SK-N-SH (cell line): ENCODE data around the gene MIDN. TPM values are rescaled to one million over a fixed set of nuclear protein-coding genes. Genes with fewer than 3 reads are reported as not detected.

Experiments used
- EZH2phosphoT487 ChIP-seq: fragments of 200-600 bp; sonication (generic); IDR thresholded peaks from 2 replicates; pipeline ENCODE4 v1.6.1; 2017; ENCODE audit warnings: low read depth, mixed run types, mild to moderate bottlenecking, antibody characterized with exemption, moderate library complexity, borderline replicate concordance
- FOSL2 ChIP-seq: IDR thresholded peaks from 2 replicates; pipeline ENCODE4 v1.4.0; 2012; ENCODE audit warnings: low read depth, mild to moderate bottlenecking, moderate library complexity, borderline replicate concordance
- FOXJ3 ChIP-seq: sonication (generic); formaldehyde crosslinking; IDR thresholded peaks from 2 replicates; pipeline ENCODE4 v1.5.1; 2020; ENCODE audit warnings: mild to moderate bottlenecking, missing genetic modification reagents
- FOXM1 ChIP-seq: IDR thresholded peaks from 2 replicates; pipeline ENCODE4 v1.4.0; 2012; ENCODE audit warnings: low read depth, mild to moderate bottlenecking
- GABPA ChIP-seq: IDR thresholded peaks from 2 replicates; pipeline ENCODE4 v1.4.0; 2012; ENCODE audit warnings: low read depth, mild to moderate bottlenecking
- JUND ChIP-seq: IDR thresholded peaks from 2 replicates; pipeline ENCODE4 v1.4.0; 2012
- MEF2A ChIP-seq: IDR thresholded peaks from 2 replicates; pipeline ENCODE4 v1.4.0; 2012; ENCODE audit warnings: low read depth, borderline replicate concordance
- NRF1 ChIP-seq: IDR thresholded peaks from 2 replicates; pipeline ENCODE4 v1.6.1; 2012; ENCODE audit warnings: low read depth, mild to moderate bottlenecking, low read length
- POLR2AphosphoS5 ChIP-seq: IDR thresholded peaks from 2 replicates; pipeline ENCODE4 v1.6.1; 2012; ENCODE audit warnings: low read depth, low read length
- RAD21 ChIP-seq: IDR thresholded peaks from 2 replicates; pipeline ENCODE4 v1.6.1; 2012; ENCODE audit warnings: mild to moderate bottlenecking, low read length
- RCOR1 ChIP-seq: fragments of 150-350 bp; IDR thresholded peaks from 2 replicates; pipeline ENCODE4 v1.6.1; 2017; ENCODE audit warnings: antibody characterized with exemption, low read length
- RXRA ChIP-seq: IDR thresholded peaks from 2 replicates; pipeline ENCODE4 v1.4.0; 2012; ENCODE audit warnings: low read depth, mild to moderate bottlenecking, borderline replicate concordance
- TAF1 ChIP-seq: IDR thresholded peaks from 2 replicates; pipeline ENCODE4 v1.6.1; 2012; ENCODE audit warnings: low read depth, mild to moderate bottlenecking, low read length, moderate library complexity, borderline replicate concordance
- TCF12 ChIP-seq: IDR thresholded peaks from 2 replicates; pipeline ENCODE4 v1.4.0; 2012
- YY1 ChIP-seq: IDR thresholded peaks from 2 replicates; pipeline ENCODE4 v1.4.0; 2012; ENCODE audit warnings: low read depth, mild to moderate bottlenecking
- polyA plus RNA-seq, 3 experiments: library from polyadenylated mRNA; depleted of rRNA; stranded (reverse); fragments of >200 nt; gene quantifications; 2 replicates each; pipeline ENCODE4 v1.2.3, GENCODE V29; 2012
- TF ChIP-seq, protein P1 (sequence below): IDR thresholded peaks from 2 replicates; pipeline ENCODE4 v1.6.1; 2012; ENCODE audit warnings: mild to moderate bottlenecking, low read depth, low read length, moderate library complexity
- TF ChIP-seq, protein P2 (sequence below): IDR thresholded peaks from 2 replicates; pipeline ENCODE4 v1.4.0; 2012; ENCODE audit warnings: low read depth, borderline replicate concordance
- TF ChIP-seq, protein P3 (sequence below): fragments of 200-600 bp; sonication (generic); IDR thresholded peaks from 2 replicates; pipeline ENCODE4 v1.6.1; 2017; ENCODE audit warnings: antibody characterized with exemption, mild to moderate bottlenecking, moderate library complexity
- TF ChIP-seq, protein P4 (sequence below): fragments of 150-350 bp; IDR thresholded peaks from 2 replicates; pipeline ENCODE4 v1.6.1; 2016; ENCODE audit warnings: mild to moderate bottlenecking, low read depth, low read length
- TF ChIP-seq, protein P5 (sequence below): IDR thresholded peaks from 2 replicates; pipeline ENCODE4 v1.4.0; 2012; ENCODE audit warnings: low read depth, borderline replicate concordance

MIDN gene
- polyA plus RNA-seq, 1 of the 3 experiments (the other 2 are of a cell fraction) = 13.9 TPM

DNA sequence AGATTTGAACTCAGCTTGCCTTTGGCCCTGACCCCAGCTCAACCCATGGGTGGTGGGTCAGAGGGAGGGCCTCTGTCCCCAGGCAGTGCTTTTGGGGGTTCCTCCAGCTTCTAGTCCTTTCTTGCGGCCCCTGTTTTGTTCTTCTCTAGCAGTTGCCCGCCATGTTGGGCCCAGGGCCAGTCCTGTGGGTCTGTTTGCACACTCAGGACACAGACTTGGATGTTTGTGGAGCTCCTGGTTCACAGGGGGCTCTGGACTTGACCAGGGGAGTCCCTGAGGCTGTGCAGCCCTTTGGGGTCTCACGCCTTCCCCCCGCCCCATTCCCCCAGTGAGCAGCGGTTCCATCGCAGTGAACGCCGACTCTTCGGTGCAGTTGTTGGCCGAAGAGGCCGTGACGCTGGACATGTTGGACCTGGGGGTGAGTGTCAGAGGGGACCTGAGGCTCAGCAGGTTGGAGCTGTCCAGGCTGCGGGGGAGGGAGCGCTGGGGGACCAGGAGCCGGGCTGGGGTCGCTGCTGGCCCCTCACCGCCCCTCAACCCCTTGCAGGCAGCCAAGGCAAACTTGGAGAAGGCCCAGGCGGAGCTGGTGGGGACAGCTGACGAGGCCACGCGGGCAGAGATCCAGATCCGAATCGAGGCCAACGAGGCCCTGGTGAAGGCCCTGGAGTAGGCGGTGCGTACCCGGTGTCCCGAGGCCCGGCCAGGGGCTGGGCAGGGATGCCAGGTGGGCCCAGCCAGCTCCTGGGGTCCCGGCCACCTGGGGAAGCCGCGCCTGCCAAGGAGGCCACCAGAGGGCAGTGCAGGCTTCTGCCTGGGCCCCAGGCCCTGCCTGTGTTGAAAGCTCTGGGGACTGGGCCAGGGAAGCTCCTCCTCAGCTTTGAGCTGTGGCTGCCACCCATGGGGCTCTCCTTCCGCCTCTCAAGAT lies 4.4 kb upstream of the MIDN start (continued):
- TF ChIP-seq, protein P1, sequence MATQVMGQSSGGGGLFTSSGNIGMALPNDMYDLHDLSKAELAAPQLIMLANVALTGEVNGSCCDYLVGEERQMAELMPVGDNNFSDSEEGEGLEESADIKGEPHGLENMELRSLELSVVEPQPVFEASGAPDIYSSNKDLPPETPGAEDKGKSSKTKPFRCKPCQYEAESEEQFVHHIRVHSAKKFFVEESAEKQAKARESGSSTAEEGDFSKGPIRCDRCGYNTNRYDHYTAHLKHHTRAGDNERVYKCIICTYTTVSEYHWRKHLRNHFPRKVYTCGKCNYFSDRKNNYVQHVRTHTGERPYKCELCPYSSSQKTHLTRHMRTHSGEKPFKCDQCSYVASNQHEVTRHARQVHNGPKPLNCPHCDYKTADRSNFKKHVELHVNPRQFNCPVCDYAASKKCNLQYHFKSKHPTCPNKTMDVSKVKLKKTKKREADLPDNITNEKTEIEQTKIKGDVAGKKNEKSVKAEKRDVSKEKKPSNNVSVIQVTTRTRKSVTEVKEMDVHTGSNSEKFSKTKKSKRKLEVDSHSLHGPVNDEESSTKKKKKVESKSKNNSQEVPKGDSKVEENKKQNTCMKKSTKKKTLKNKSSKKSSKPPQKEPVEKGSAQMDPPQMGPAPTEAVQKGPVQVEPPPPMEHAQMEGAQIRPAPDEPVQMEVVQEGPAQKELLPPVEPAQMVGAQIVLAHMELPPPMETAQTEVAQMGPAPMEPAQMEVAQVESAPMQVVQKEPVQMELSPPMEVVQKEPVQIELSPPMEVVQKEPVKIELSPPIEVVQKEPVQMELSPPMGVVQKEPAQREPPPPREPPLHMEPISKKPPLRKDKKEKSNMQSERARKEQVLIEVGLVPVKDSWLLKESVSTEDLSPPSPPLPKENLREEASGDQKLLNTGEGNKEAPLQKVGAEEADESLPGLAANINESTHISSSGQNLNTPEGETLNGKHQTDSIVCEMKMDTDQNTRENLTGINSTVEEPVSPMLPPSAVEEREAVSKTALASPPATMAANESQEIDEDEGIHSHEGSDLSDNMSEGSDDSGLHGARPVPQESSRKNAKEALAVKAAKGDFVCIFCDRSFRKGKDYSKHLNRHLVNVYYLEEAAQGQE = no peak
- TF ChIP-seq POLR2AphosphoS5 (no peak), FOSL2 (no peak), RXRA (no peak), JUND (no peak), TAF1 (no peak; the same call in 1 of the 2 replicates), GABPA (no peak), EZH2phosphoT487 (no peak), RCOR1 (no peak), FOXJ3 (no peak), RAD21 (peak; percentile 83), MEF2A (no peak), NRF1 (no peak), TCF12 (no peak), FOXM1 (no peak), YY1 (no peak)
- TF ChIP-seq, protein P2, sequence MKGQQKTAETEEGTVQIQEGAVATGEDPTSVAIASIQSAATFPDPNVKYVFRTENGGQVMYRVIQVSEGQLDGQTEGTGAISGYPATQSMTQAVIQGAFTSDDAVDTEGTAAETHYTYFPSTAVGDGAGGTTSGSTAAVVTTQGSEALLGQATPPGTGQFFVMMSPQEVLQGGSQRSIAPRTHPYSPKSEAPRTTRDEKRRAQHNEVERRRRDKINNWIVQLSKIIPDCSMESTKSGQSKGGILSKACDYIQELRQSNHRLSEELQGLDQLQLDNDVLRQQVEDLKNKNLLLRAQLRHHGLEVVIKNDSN = no peak
- TF ChIP-seq, protein P3, sequence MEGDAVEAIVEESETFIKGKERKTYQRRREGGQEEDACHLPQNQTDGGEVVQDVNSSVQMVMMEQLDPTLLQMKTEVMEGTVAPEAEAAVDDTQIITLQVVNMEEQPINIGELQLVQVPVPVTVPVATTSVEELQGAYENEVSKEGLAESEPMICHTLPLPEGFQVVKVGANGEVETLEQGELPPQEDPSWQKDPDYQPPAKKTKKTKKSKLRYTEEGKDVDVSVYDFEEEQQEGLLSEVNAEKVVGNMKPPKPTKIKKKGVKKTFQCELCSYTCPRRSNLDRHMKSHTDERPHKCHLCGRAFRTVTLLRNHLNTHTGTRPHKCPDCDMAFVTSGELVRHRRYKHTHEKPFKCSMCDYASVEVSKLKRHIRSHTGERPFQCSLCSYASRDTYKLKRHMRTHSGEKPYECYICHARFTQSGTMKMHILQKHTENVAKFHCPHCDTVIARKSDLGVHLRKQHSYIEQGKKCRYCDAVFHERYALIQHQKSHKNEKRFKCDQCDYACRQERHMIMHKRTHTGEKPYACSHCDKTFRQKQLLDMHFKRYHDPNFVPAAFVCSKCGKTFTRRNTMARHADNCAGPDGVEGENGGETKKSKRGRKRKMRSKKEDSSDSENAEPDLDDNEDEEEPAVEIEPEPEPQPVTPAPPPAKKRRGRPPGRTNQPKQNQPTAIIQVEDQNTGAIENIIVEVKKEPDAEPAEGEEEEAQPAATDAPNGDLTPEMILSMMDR = peak; percentile 86
- TF ChIP-seq, protein P4, sequence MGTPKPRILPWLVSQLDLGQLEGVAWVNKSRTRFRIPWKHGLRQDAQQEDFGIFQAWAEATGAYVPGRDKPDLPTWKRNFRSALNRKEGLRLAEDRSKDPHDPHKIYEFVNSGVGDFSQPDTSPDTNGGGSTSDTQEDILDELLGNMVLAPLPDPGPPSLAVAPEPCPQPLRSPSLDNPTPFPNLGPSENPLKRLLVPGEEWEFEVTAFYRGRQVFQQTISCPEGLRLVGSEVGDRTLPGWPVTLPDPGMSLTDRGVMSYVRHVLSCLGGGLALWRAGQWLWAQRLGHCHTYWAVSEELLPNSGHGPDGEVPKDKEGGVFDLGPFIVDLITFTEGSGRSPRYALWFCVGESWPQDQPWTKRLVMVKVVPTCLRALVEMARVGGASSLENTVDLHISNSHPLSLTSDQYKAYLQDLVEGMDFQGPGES = no peak
- TF ChIP-seq, protein P5, sequence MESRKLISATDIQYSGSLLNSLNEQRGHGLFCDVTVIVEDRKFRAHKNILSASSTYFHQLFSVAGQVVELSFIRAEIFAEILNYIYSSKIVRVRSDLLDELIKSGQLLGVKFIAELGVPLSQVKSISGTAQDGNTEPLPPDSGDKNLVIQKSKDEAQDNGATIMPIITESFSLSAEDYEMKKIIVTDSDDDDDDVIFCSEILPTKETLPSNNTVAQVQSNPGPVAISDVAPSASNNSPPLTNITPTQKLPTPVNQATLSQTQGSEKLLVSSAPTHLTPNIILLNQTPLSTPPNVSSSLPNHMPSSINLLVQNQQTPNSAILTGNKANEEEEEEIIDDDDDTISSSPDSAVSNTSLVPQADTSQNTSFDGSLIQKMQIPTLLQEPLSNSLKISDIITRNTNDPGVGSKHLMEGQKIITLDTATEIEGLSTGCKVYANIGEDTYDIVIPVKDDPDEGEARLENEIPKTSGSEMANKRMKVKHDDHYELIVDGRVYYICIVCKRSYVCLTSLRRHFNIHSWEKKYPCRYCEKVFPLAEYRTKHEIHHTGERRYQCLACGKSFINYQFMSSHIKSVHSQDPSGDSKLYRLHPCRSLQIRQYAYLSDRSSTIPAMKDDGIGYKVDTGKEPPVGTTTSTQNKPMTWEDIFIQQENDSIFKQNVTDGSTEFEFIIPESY = no peak
